H1 (cell line): Measurements from ENCODE around the gene PPP1R13B. TPM values are rescaled to one million over a fixed set of nuclear protein-coding genes. Genes with fewer than 3 reads are reported as not detected.

Experiments
- BACH1 ChIP-seq: IDR thresholded peaks from 2 replicates; pipeline ENCODE4 v1.6.1; 2012; ENCODE audit warnings: low read length, improper control_type of control experiment
- CHD2 ChIP-seq: IDR thresholded peaks from 2 replicates; pipeline ENCODE4 v1.6.1; 2012; ENCODE audit warnings: low read length, improper control_type of control experiment
- CTCF ChIP-seq, 3 experiments: IDR thresholded peaks; 1 replicate in 2 of 3; 2 replicates in 1 of 3; pipeline versions ENCODE4 v1.5.1 to v1.6.1; 2011; ENCODE audit warnings: low read length in 3 of 3, mild to moderate bottlenecking in 3 of 3, inconsistent platforms in 2 of 3, low read depth in 1 of 3, moderate library complexity in 1 of 3; ENCODE audit not compliant: insufficient read depth in 1 of 3; ENCODE audit errors: control extremely low read depth in 1 of 3
- KDM4A ChIP-seq: IDR thresholded peaks from one replicate; pipeline ENCODE4 v1.7.1; 2012; ENCODE audit warnings: low read depth, mild to moderate bottlenecking, moderate library complexity, low read length, inconsistent platforms; ENCODE audit not compliant: severe bottlenecking
- RXRA ChIP-seq: IDR thresholded peaks from 2 replicates; pipeline ENCODE4 v1.6.1; 2011; ENCODE audit warnings: low read depth, mild to moderate bottlenecking, low read length, moderate library complexity; ENCODE audit not compliant: insufficient read depth
- SIRT6 ChIP-seq: IDR thresholded peaks from one replicate; pipeline ENCODE4 v1.7.1; 2012; ENCODE audit warnings: low read length, inconsistent platforms
- SRF ChIP-seq: IDR thresholded peaks from 2 replicates; pipeline ENCODE4 v1.6.1; 2011; ENCODE audit warnings: mild to moderate bottlenecking, low read depth, low read length, moderate library complexity
- polyA plus RNA-seq, 7 experiments: library from polyadenylated mRNA; depleted of rRNA in 3 of 7; stranded (reverse) in 5 of 7; unstranded in 2 of 7; fragments of >200 nt in 5 of 7; fragments of 200-250 nt in 2 of 7; gene quantifications; 1 replicate in 5 of 7; 2 replicates in 1 of 7; 4 replicates in 1 of 7; pipeline versions ENCODE4 v1.2.1 to v1.2.3, GENCODE V29; 2011 to 2013; ENCODE audit warnings: missing spikeins in 2 of 7, mixed read lengths in 2 of 7
- total RNA-seq: library from RNA; stranded (reverse); fragmentation: NEBNext Ultra II Directional; extraction: Animal tissue kit (Norgen Biotek cat#: 25700); gene quantifications from 2 replicates; pipeline ENCODE4 v1.2.1, GENCODE V29; 2021
- TF ChIP-seq, protein P1 (sequence below): fragments of 300-600 bp; sonication (generic); IDR thresholded peaks from 2 replicates; pipeline ENCODE4 v1.7.1; 2012; ENCODE audit warnings: low read length, moderate library complexity, mild to moderate bottlenecking, inconsistent platforms; ENCODE audit not compliant: insufficient replicate concordance

The PPP1R13B gene
- total and polyA plus RNA-seq, 2 of the 8 experiments (the other 6 are each of a cell fraction or from before 2014, with no cell fraction given), result 2.6 to 8.9 TPM

DNA sequence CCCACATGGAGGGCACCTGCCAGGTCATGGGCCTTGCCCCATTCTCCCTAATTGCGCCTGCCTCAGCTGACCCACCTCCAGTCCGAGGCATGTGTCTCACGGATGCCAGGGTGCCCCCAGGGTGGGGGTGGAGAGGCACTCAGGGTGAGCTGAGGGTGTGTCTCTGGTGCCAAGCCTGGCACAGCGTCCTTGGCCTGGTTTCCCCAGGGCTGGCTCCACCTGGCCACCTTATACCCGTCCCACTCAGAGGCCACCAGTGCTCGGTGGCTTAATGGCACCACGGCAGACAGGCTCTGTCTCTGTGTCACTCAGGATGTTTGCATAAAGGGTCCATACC lies 47.3 kb upstream of the PPP1R13B start (continued):
- TF ChIP-seq BACH1 (no peak), CTCF (IDR thresholded peaks at IDR 0.05; ENCODE audit: control extremely low read depth in 1 of 3, insufficient read depth in 1 of 3, low read depth in 1 of 3, low read length in 3 of 3) (no peak), SRF (no peak), SIRT6 (no peak), RXRA (no peak), KDM4A (no peak), CHD2 (no peak)
- TF ChIP-seq, protein P1, sequence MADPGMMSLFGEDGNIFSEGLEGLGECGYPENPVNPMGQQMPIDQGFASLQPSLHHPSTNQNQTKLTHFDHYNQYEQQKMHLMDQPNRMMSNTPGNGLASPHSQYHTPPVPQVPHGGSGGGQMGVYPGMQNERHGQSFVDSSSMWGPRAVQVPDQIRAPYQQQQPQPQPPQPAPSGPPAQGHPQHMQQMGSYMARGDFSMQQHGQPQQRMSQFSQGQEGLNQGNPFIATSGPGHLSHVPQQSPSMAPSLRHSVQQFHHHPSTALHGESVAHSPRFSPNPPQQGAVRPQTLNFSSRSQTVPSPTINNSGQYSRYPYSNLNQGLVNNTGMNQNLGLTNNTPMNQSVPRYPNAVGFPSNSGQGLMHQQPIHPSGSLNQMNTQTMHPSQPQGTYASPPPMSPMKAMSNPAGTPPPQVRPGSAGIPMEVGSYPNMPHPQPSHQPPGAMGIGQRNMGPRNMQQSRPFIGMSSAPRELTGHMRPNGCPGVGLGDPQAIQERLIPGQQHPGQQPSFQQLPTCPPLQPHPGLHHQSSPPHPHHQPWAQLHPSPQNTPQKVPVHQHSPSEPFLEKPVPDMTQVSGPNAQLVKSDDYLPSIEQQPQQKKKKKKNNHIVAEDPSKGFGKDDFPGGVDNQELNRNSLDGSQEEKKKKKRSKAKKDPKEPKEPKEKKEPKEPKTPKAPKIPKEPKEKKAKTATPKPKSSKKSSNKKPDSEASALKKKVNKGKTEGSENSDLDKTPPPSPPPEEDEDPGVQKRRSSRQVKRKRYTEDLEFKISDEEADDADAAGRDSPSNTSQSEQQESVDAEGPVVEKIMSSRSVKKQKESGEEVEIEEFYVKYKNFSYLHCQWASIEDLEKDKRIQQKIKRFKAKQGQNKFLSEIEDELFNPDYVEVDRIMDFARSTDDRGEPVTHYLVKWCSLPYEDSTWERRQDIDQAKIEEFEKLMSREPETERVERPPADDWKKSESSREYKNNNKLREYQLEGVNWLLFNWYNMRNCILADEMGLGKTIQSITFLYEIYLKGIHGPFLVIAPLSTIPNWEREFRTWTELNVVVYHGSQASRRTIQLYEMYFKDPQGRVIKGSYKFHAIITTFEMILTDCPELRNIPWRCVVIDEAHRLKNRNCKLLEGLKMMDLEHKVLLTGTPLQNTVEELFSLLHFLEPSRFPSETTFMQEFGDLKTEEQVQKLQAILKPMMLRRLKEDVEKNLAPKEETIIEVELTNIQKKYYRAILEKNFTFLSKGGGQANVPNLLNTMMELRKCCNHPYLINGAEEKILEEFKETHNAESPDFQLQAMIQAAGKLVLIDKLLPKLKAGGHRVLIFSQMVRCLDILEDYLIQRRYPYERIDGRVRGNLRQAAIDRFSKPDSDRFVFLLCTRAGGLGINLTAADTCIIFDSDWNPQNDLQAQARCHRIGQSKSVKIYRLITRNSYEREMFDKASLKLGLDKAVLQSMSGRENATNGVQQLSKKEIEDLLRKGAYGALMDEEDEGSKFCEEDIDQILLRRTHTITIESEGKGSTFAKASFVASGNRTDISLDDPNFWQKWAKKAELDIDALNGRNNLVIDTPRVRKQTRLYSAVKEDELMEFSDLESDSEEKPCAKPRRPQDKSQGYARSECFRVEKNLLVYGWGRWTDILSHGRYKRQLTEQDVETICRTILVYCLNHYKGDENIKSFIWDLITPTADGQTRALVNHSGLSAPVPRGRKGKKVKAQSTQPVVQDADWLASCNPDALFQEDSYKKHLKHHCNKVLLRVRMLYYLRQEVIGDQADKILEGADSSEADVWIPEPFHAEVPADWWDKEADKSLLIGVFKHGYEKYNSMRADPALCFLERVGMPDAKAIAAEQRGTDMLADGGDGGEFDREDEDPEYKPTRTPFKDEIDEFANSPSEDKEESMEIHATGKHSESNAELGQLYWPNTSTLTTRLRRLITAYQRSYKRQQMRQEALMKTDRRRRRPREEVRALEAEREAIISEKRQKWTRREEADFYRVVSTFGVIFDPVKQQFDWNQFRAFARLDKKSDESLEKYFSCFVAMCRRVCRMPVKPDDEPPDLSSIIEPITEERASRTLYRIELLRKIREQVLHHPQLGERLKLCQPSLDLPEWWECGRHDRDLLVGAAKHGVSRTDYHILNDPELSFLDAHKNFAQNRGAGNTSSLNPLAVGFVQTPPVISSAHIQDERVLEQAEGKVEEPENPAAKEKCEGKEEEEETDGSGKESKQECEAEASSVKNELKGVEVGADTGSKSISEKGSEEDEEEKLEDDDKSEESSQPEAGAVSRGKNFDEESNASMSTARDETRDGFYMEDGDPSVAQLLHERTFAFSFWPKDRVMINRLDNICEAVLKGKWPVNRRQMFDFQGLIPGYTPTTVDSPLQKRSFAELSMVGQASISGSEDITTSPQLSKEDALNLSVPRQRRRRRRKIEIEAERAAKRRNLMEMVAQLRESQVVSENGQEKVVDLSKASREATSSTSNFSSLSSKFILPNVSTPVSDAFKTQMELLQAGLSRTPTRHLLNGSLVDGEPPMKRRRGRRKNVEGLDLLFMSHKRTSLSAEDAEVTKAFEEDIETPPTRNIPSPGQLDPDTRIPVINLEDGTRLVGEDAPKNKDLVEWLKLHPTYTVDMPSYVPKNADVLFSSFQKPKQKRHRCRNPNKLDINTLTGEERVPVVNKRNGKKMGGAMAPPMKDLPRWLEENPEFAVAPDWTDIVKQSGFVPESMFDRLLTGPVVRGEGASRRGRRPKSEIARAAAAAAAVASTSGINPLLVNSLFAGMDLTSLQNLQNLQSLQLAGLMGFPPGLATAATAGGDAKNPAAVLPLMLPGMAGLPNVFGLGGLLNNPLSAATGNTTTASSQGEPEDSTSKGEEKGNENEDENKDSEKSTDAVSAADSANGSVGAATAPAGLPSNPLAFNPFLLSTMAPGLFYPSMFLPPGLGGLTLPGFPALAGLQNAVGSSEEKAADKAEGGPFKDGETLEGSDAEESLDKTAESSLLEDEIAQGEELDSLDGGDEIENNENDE, result no peak
